Measurements from ENCODE around the gene LMNB1. TPM values are rescaled to one million over a fixed set of nuclear protein-coding genes. Genes with fewer than 3 reads are reported as not detected.
"Not testable (repeated sequence)": the region's sequence is repeated elsewhere in the genome, so short reads cannot be mapped to it uniquely, and the experiment has no call there.

LMNB1 gene
- total RNA-seq, 3 donors from 2014 or later = 4.8 to 6.4 (median 5.2) TPM

GRCh38 chr5:126831156-126831555 is 54.2 kb downstream of the LMNB1 start:
- intact Hi-C loops (cut with DNase I; ENCODE audit: low total_unique reads) = no loop called here
- H3K4me1 ChIP-seq = no peaks in the 10 kb centered on the region
- H3K9me3 ChIP-seq = no peaks in the 10 kb centered on the region
- H3K27me3 ChIP-seq = no peaks in the 10 kb centered on the region
- no peak overlapping the region for H3K4me3 ChIP-seq
- no peak overlapping the region for H3K27ac ChIP-seq
- TF ChIP-seq POLR2AphosphoS5 (IDR thresholded peaks at IDR 0.05) = no peak
- TF ChIP-seq POLR2A (IDR thresholded peaks at IDR 0.05) = no peak
- no peak for TF ChIP-seq CTCF (IDR thresholded peaks at IDR 0.05)
- DNase-seq (ENCODE audit: low spot score in 2 of 2) = no peak
- no peaks in the 10 kb centered on the region for H3K36me3 ChIP-seq

GRCh38 chr5:126836778-126837177 is 59.8 kb downstream of the LMNB1 start:
- no peak for DNase-seq (ENCODE audit: low spot score in 2 of 2)
- Histone ChIP-seq H3K9me3 (no peaks in the 10 kb centered on the region), H3K27me3 (no peaks in the 10 kb centered on the region), H3K36me3 (no peaks in the 10 kb centered on the region), H3K4me1 (no peaks in the 10 kb centered on the region), H3K27ac (no peak overlapping the region), H3K4me3 (no peak overlapping the region)
- intact Hi-C loops (cut with DNase I; ENCODE audit: low total_unique reads) = no loop called here
- TF ChIP-seq POLR2AphosphoS5 (IDR thresholded peaks at IDR 0.05) (no peak), POLR2A (IDR thresholded peaks at IDR 0.05) (no peak), CTCF (IDR thresholded peaks at IDR 0.05) (no peak)

- H3K36me3 ChIP-seq = no peaks in the 10 kb centered on the region
- intact Hi-C loops (cut with DNase I; ENCODE audit: low total_unique reads) = no loop called here
- no peak overlapping the region for H3K4me3 ChIP-seq
- no peak overlapping the region for H3K27ac ChIP-seq
- no peaks in the 10 kb centered on the region for H3K9me3 ChIP-seq
- H3K4me1 ChIP-seq = no peaks in the 10 kb centered on the region
- no peak for DNase-seq (ENCODE audit: low spot score in 2 of 2)
- H3K27me3 ChIP-seq = no peaks in the 10 kb centered on the region
- TF ChIP-seq POLR2A (IDR thresholded peaks at IDR 0.05) = no peak
- TF ChIP-seq CTCF (IDR thresholded peaks at IDR 0.05) = no peak
- TF ChIP-seq POLR2AphosphoS5 (IDR thresholded peaks at IDR 0.05) = no peak
Observed at GRCh38 chr5:126837242-126837641, 60.3 kb downstream of the LMNB1 start.

- Histone ChIP-seq H3K9me3 (no peaks in the 10 kb centered on the region), H3K27me3 (no peaks in the 10 kb centered on the region), H3K4me1 (no peaks in the 10 kb centered on the region), H3K36me3 (no peaks in the 10 kb centered on the region), H3K4me3 (no peak overlapping the region), H3K27ac (no peak overlapping the region)
- DNase-seq (ENCODE audit: low spot score in 2 of 2) = no peak
- TF ChIP-seq POLR2A (IDR thresholded peaks at IDR 0.05) (no peak), CTCF (IDR thresholded peaks at IDR 0.05) (peak in 1 of 3 donors; percentile 21), POLR2AphosphoS5 (IDR thresholded peaks at IDR 0.05) (no peak)
- intact Hi-C loops (cut with DNase I; ENCODE audit: low total_unique reads) = no loop called here
Observed at GRCh38 chr5:126837906-126838539, 61.1 kb downstream of the LMNB1 start.

GRCh38 chr5:126839407-126839806 is 62.5 kb downstream of the LMNB1 start:
- H3K9me3 ChIP-seq; H3K27me3 ChIP-seq; H3K4me1 ChIP-seq; intact Hi-C loops (cut with DNase I; ENCODE audit: low total_unique reads); H3K27ac ChIP-seq; H3K4me3 ChIP-seq; H3K36me3 ChIP-seq; DNase-seq (ENCODE audit: low spot score in 2 of 2): not testable (repeated sequence)

GRCh38 chr5:126843375-126843774 is 66.4 kb downstream of the LMNB1 start:
- DNase-seq (ENCODE audit: low spot score in 2 of 2); H3K27ac ChIP-seq; intact Hi-C loops (cut with DNase I; ENCODE audit: low total_unique reads); H3K9me3 ChIP-seq; H3K36me3 ChIP-seq; H3K4me3 ChIP-seq; H3K27me3 ChIP-seq; H3K4me1 ChIP-seq: not testable (repeated sequence)

- Histone ChIP-seq H3K4me3 (peak overlapping the region in 1 of 3 donors; percentile 28), H3K27ac (peak overlapping the region in 1 of 2 donors; percentile 33)
- H3K36me3 ChIP-seq; DNase-seq (ENCODE audit: low spot score in 2 of 2); H3K27me3 ChIP-seq; H3K9me3 ChIP-seq; H3K4me1 ChIP-seq; intact Hi-C loops (cut with DNase I; ENCODE audit: low total_unique reads): not testable (repeated sequence)
Observed at GRCh38 chr5:126845470-126846070, 68.6 kb downstream of the LMNB1 start.
